Body of pancreas (tissue), 4 donors: ENCODE measurements around the gene C19orf73.

Experiments used
- POLR2A ChIP-seq, 3 donors: fragments of 450-650 bp; IDR thresholded peaks; one replicate each; pipeline ENCODE4 v1.6.1; 2016; ENCODE audit warnings: antibody characterized with exemption in 3 of 3, mild to moderate bottlenecking in 2 of 3
- TF ChIP-seq, protein P1 (sequence below), 7 experiments: fragments of 450-650 bp in 4 of 7; fragments of 200-600 bp in 3 of 7; sonication (generic) in 3 of 7; IDR thresholded peaks; one replicate each; pipeline ENCODE4 v1.5.1; 2016 to 2019; ENCODE audit warnings: antibody characterized with exemption in 7 of 7

DNA sequence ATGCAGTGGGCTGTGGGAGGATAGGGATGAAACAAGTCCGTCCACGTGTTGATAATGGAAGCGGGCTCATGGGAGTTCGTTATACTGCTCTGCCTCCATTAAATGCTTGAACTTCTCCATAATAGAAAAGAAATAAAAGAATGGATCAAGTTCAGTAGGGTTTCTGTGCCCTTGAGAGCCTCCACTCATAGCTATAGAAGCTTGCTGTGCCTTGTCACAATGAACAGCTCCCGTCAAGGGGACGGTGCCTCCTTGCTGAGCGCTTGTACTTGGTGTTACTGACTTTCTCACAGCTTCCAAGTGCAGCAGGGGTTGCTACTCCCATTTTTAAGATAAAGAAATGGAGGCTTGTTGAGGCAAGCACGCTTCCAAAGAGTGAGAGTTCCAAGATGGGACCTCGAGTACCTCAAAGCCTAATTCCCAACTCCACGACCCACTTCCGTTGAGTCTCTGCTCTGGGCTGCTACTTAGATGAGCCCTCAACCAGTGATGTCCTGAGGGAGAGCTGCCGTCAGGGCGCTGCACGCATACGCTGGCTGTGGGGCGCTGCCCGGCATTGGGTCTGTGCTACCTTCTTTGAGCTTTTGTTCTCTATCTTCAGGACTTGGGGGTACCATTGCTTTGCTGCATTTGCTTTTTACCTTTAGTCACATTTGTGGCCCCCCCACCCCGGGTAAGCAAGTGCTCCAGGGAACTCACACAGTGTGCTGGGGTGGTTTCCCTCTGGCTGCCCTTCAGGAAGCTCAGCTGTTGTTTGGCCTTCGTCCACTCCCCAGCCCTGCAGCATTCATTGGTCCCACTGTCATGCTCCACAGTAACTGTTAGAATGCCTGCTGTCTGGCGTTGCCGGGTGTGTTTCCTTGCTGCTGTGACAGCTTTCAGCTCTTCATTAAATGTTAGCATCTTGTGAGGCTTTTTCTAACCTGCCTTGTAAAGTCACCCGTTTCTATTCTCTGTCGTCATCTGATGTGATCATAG is 24.1 kb downstream of the C19orf73 start:
- TF ChIP-seq, protein P1, sequence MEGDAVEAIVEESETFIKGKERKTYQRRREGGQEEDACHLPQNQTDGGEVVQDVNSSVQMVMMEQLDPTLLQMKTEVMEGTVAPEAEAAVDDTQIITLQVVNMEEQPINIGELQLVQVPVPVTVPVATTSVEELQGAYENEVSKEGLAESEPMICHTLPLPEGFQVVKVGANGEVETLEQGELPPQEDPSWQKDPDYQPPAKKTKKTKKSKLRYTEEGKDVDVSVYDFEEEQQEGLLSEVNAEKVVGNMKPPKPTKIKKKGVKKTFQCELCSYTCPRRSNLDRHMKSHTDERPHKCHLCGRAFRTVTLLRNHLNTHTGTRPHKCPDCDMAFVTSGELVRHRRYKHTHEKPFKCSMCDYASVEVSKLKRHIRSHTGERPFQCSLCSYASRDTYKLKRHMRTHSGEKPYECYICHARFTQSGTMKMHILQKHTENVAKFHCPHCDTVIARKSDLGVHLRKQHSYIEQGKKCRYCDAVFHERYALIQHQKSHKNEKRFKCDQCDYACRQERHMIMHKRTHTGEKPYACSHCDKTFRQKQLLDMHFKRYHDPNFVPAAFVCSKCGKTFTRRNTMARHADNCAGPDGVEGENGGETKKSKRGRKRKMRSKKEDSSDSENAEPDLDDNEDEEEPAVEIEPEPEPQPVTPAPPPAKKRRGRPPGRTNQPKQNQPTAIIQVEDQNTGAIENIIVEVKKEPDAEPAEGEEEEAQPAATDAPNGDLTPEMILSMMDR (IDR thresholded peaks at IDR 0.05) = no peak
- no peak for TF ChIP-seq POLR2A (IDR thresholded peaks at IDR 0.05)
